Neural progenitor cell (in vitro differentiated cells): ENCODE data around the gene HLA-DPB1. TPM values are rescaled to one million over a fixed set of nuclear protein-coding genes. Genes with fewer than 3 reads are reported as not detected.

ENCODE experiments used
- DNase-seq: peaks from one replicate; pipeline ENCODE4 v3.0.0-alpha.2; 2016; ENCODE audit warnings: low spot score
- H2AFZ ChIP-seq: fragments of 200-600 bp; sonication (generic); replicated peaks from 2 replicates; pipeline ENCODE4 v1.6.1; 2016; ENCODE audit warnings: antibody characterized with exemption
- H3F3A ChIP-seq: fragments of 200-600 bp; sonication (generic); 2 replicates; pipeline ENCODE4 v1.6.1; 2016; ENCODE audit warnings: antibody characterized with exemption, low read depth
- H3K27ac ChIP-seq: fragments of 200-600 bp; sonication (generic); 2 replicates; pipeline ENCODE4 v1.5.1; 2016; ENCODE audit warnings: mild to moderate bottlenecking
- H3K27me3 ChIP-seq: fragments of 200-600 bp; sonication (generic); 2 replicates; pipeline ENCODE4 v1.6.1; 2016; ENCODE audit warnings: mild to moderate bottlenecking, moderate library complexity
- H3K36me3 ChIP-seq: fragments of 200-600 bp; sonication (generic); 2 replicates; pipeline ENCODE4 v1.5.1; 2016
- H3K4me1 ChIP-seq: fragments of 200-600 bp; sonication (generic); 2 replicates; pipeline ENCODE4 v1.6.1; 2016; ENCODE audit warnings: mixed run types
- H3K4me2 ChIP-seq: fragments of 200-600 bp; sonication (generic); 2 replicates; pipeline ENCODE4 v1.6.1; 2016
- H3K4me3 ChIP-seq: fragments of 200-600 bp; sonication (generic); 2 replicates; pipeline ENCODE4 v1.5.1; 2016
- H3K79me2 ChIP-seq: fragments of 200-600 bp; sonication (generic); 2 replicates; pipeline ENCODE4 v1.6.1; 2016; ENCODE audit warnings: low read depth
- H3K9ac ChIP-seq: fragments of 200-600 bp; sonication (generic); 2 replicates; pipeline ENCODE4 v1.6.1; 2016
- H3K9me3 ChIP-seq: fragments of 200-600 bp; sonication (generic); 2 replicates; pipeline ENCODE4 v1.5.1; 2016; ENCODE audit warnings: low read depth
- H4K20me1 ChIP-seq: fragments of 200-600 bp; sonication (generic); 2 replicates; pipeline ENCODE4 v1.6.1; 2016; ENCODE audit warnings: low read depth
- H3K27ac Mint-ChIP-seq: 3 replicates; pipeline ENCODE4 v1.8.0; 2021; ENCODE audit warnings: mixed read lengths
- H3K27me3 Mint-ChIP-seq: 2 replicates; pipeline ENCODE4 v1.8.0; 2022; ENCODE audit warnings: low read depth, mild to moderate bottlenecking, inconsistent platforms, moderate library complexity, mixed read lengths; ENCODE audit not compliant: insufficient read depth
- H3K36me3 Mint-ChIP-seq: 3 replicates; pipeline ENCODE4 v1.8.0; 2021; ENCODE audit warnings: mixed read lengths
- H3K4me1 Mint-ChIP-seq: 3 replicates; pipeline ENCODE4 v1.8.0; 2021; ENCODE audit warnings: mixed read lengths
- H3K4me3 Mint-ChIP-seq: 3 replicates; pipeline ENCODE4 v1.8.0; 2021; ENCODE audit warnings: mild to moderate bottlenecking, moderate library complexity, mixed read lengths
- H3K9me3 Mint-ChIP-seq: 3 replicates; pipeline ENCODE4 v1.8.0; 2020; ENCODE audit warnings: mixed read lengths
- EZH2 ChIP-seq: fragments of 200-600 bp; sonication (generic); IDR thresholded peaks from 2 replicates; pipeline ENCODE4 v1.6.1; 2017; ENCODE audit warnings: antibody characterized with exemption, mild to moderate bottlenecking, moderate library complexity
- EZH2phosphoT487 ChIP-seq: fragments of 200-600 bp; sonication (generic); IDR thresholded peaks from 2 replicates; pipeline ENCODE4 v1.6.1; 2017; ENCODE audit warnings: antibody characterized with exemption
- total RNA-seq: library from RNA; depleted of rRNA; stranded (reverse); fragments of >200 nt; gene quantifications from 2 replicates; pipeline ENCODE4 v1.2.3, GENCODE V29; 2015; ENCODE audit warnings: low replicate concordance
- TF ChIP-seq, protein P1 (sequence below): fragments of 200-600 bp; sonication (generic); IDR thresholded peaks from 2 replicates; pipeline ENCODE4 v1.5.1; 2017; ENCODE audit warnings: antibody characterized with exemption, mild to moderate bottlenecking

HLA-DPB1 gene
- total RNA-seq, 1 donor from 2014 or later = 8.0 TPM

DNA sequence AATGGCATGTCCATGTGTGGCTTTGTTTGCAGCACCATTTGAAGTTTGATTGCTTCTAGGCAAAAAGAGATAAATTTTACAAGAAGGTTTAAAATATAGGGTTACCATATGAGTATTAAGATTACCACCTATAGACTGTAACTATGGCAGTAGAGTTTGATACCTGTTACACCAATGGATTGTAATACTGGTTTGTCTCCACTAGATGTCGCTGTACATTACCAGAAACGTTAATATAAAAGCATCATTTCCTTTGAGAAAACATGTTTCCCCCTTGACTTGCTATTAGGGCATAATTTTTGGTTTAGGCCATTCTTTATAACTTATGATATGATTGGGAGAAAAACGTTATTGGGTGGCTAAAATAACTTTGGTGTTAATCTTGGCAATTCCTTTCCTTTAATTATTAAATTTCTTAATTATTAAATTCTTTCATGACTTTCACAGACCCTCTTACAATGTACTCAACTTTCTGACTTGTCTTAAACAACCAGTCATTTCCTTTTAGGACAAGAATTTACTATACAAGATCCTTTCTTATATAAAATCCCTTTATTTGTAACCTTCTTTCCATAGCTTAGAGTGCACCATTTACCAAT lies 42.8 kb downstream of the HLA-DPB1 start:
- Histone ChIP-seq H3K4me3 (no peak overlapping the region), H3K27me3 (peaks cover 41% of the 10 kb centered on the region), H3K4me1 (peaks cover 8% of the 10 kb centered on the region), H2AFZ (no peak overlapping the region), H3K9me3 (no peaks in the 10 kb centered on the region), H3K36me3 (no peaks in the 10 kb centered on the region), H3K27ac (no peak overlapping the region), H3F3A (peaks cover 30% of the 10 kb centered on the region), H3K79me2 (no peaks in the 10 kb centered on the region), H4K20me1 (no peaks in the 10 kb centered on the region), H3K4me2 (no peak overlapping the region), H3K9ac (no peak overlapping the region)
- Mint-ChIP-seq H3K4me1 (peaks cover 32% of the 10 kb centered on the region), H3K4me3 (no peak overlapping the region), H3K36me3 (no peaks in the 10 kb centered on the region), H3K27me3 (peaks cover 25% of the 10 kb centered on the region), H3K9me3 (no peaks in the 10 kb centered on the region), H3K27ac (no peak overlapping the region)
- DNase-seq = peak; percentile 57
- TF ChIP-seq, protein P1, sequence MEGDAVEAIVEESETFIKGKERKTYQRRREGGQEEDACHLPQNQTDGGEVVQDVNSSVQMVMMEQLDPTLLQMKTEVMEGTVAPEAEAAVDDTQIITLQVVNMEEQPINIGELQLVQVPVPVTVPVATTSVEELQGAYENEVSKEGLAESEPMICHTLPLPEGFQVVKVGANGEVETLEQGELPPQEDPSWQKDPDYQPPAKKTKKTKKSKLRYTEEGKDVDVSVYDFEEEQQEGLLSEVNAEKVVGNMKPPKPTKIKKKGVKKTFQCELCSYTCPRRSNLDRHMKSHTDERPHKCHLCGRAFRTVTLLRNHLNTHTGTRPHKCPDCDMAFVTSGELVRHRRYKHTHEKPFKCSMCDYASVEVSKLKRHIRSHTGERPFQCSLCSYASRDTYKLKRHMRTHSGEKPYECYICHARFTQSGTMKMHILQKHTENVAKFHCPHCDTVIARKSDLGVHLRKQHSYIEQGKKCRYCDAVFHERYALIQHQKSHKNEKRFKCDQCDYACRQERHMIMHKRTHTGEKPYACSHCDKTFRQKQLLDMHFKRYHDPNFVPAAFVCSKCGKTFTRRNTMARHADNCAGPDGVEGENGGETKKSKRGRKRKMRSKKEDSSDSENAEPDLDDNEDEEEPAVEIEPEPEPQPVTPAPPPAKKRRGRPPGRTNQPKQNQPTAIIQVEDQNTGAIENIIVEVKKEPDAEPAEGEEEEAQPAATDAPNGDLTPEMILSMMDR = peak; percentile 78
- no peak for TF ChIP-seq EZH2phosphoT487

DNA sequence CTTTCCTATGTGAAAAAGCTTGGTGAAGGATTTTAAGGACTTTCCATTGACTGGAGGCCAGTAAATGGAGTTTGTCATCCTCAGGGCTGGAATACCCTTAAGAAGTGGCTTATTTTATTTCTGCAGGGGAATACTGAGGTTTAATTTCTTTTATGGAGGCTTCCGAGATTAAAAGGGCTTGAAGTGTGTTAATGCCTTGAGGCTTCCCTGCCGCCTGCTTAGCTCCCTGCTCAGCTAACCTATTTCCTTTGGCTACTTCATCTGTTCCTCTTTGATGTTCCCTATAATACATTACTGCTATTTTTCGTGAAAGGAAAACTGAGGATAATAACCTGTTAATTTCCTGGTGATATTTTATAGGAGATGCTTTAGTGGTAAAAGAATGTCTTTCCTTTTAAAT lies 44.2 kb downstream of the HLA-DPB1 start:
- H3K4me1 ChIP-seq = peaks cover 8% of the 10 kb centered on the region
- H3K4me2 ChIP-seq = no peak overlapping the region
- H3K36me3 ChIP-seq = no peaks in the 10 kb centered on the region
- H3K4me3 ChIP-seq = no peak overlapping the region
- no peak for DNase-seq
- H3K9me3 ChIP-seq = no peaks in the 10 kb centered on the region
- H3F3A ChIP-seq = peaks cover 30% of the 10 kb centered on the region
- no peak overlapping the region for H3K27ac ChIP-seq
- H3K9me3 Mint-ChIP-seq = peaks cover 2% of the 10 kb centered on the region
- no peaks in the 10 kb centered on the region for H3K36me3 Mint-ChIP-seq
- peaks cover 33% of the 10 kb centered on the region for H3K27me3 ChIP-seq
- H3K4me1 Mint-ChIP-seq = peaks cover 36% of the 10 kb centered on the region
- no peak overlapping the region for H3K27ac Mint-ChIP-seq
- H3K4me3 Mint-ChIP-seq = no peak overlapping the region
- TF ChIP-seq EZH2 (no peak), EZH2phosphoT487 (no peak)
- TF ChIP-seq, protein P1 = no peak
- H2AFZ ChIP-seq = no peak overlapping the region
- no peaks in the 10 kb centered on the region for H3K79me2 ChIP-seq
- peaks cover 26% of the 10 kb centered on the region for H3K27me3 Mint-ChIP-seq
- H3K9ac ChIP-seq = no peak overlapping the region
- H4K20me1 ChIP-seq = no peaks in the 10 kb centered on the region

DNA sequence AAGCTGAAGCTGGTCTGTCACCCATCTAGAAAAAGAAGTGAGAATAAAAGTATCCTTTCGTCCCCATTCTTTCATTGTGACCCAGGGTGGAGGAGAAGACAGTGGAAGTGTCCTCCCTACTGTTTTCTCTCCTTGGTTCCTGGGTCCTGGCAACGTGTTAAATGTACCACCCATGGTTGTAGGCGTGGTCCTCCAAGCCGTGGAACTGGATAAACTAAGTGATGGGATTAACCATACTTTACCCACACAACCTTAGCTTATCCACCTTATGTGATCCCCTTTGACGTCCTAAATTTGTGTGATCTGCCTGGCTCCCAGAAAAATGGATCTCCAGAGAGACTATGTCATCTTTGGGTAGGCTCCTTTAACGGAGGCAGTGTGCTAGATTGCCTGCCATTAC lies 47.4 kb downstream of the HLA-DPB1 start:
- no peaks in the 10 kb centered on the region for H3K36me3 Mint-ChIP-seq
- H3K27ac Mint-ChIP-seq = peak overlapping the region; percentile 23
- peaks cover 23% of the 10 kb centered on the region for H3K4me1 Mint-ChIP-seq
- Histone ChIP-seq H3K27me3 (peaks cover 3% of the 10 kb centered on the region), H3K4me1 (no peaks in the 10 kb centered on the region), H3K27ac (no peak overlapping the region), H3K9ac (no peak overlapping the region), H3F3A (peaks cover 6% of the 10 kb centered on the region), H3K4me3 (no peak overlapping the region), H3K9me3 (no peaks in the 10 kb centered on the region), H3K36me3 (no peaks in the 10 kb centered on the region), H3K79me2 (no peaks in the 10 kb centered on the region), H3K4me2 (no peak overlapping the region), H2AFZ (no peak overlapping the region), H4K20me1 (no peaks in the 10 kb centered on the region)
- peaks cover 7% of the 10 kb centered on the region for H3K27me3 Mint-ChIP-seq
- TF ChIP-seq EZH2phosphoT487 (no peak), EZH2 (no peak)
- TF ChIP-seq, protein P1 = no peak
- no peak for DNase-seq
- peaks cover 5% of the 10 kb centered on the region for H3K9me3 Mint-ChIP-seq
- H3K4me3 Mint-ChIP-seq = no peak overlapping the region
